ENCODE measurements around the gene XRN1. TPM values are rescaled to one million over a fixed set of nuclear protein-coding genes. Genes with fewer than 3 reads are reported as not detected.

The XRN1 gene
- total RNA-seq, 4 donors from 2014 or later: 32.2 to 89.6 (median 36.6) TPM

DNA sequence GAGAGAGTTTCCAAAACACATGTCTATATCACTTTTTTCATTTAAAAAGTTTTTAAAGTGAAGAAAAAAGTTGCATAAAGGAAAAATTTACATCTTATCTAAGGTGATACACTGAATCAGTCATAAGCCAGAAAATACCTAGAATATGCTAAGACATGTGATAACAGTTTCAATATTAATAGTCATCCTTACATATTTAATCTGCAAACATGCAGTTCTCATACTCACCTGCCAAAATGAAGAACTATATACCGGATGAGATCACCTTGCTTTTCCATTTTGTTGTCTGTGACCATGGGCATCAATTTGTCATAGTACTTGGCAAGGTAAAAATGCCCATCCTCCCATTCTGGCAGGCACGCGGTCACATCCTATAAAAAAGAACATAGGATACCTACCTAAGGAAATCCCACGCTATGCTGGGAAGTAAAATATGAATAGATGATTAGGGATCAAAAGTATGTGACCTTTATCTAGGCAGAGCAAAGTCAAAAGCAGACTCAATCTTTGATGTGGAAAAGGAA is 37.1 kb upstream of the XRN1 start:
- 96% methylated on average over 4 of the region's 4 CpGs for WGBS

DNA sequence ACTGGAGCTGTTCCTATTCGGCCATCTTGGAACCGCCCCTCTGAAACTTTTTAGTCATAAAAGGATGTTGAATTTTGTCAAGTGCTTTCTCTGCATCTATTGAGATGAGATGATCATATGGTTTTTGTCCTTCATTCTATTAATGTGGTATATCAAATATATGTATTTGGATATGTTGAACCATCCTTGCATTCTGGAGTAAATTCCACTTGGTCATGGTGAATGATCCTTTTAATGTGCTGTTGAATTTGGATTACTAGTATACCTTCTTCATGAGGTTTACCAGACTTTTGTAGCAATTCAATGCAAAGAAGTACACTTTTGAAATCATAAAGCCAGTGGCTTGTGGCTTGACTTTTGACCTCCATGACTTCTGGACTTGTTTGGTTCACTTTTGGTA is 33.4 kb upstream of the XRN1 start:
- TF ChIP-seq POLR2A (IDR thresholded peaks at IDR 0.05) (no peak), POLR2AphosphoS5 (IDR thresholded peaks at IDR 0.05) (no peak)
- 96% methylated on average over 2 of the region's 2 CpGs for WGBS
- Histone ChIP-seq H3K9me3 (peaks cover 12% of the 10 kb centered on the region), H3K27me3 (no peaks in the 10 kb centered on the region), H3K27ac (no peak overlapping the region), H3K36me3 (peaks cover 53% of the 10 kb centered on the region), H3K4me3 (no peak overlapping the region), H3K4me1 (no peaks in the 10 kb centered on the region)
- DNase-seq (ENCODE audit: low spot score in 2 of 2): no peak

More for the DNA sequence above, 37.1 kb upstream of the XRN1 start:
- no peaks in the 10 kb centered on the region for H3K27me3 ChIP-seq
- H3K27ac ChIP-seq: no peak overlapping the region
- H3K36me3 ChIP-seq: peaks cover 81% of the 10 kb centered on the region
- no peak overlapping the region for H3K4me3 ChIP-seq
- no peaks in the 10 kb centered on the region for H3K4me1 ChIP-seq
- H3K9me3 ChIP-seq: peaks cover 12% of the 10 kb centered on the region
- TF ChIP-seq, protein P1, sequence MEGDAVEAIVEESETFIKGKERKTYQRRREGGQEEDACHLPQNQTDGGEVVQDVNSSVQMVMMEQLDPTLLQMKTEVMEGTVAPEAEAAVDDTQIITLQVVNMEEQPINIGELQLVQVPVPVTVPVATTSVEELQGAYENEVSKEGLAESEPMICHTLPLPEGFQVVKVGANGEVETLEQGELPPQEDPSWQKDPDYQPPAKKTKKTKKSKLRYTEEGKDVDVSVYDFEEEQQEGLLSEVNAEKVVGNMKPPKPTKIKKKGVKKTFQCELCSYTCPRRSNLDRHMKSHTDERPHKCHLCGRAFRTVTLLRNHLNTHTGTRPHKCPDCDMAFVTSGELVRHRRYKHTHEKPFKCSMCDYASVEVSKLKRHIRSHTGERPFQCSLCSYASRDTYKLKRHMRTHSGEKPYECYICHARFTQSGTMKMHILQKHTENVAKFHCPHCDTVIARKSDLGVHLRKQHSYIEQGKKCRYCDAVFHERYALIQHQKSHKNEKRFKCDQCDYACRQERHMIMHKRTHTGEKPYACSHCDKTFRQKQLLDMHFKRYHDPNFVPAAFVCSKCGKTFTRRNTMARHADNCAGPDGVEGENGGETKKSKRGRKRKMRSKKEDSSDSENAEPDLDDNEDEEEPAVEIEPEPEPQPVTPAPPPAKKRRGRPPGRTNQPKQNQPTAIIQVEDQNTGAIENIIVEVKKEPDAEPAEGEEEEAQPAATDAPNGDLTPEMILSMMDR (IDR thresholded peaks at IDR 0.05): no peak
- TF ChIP-seq POLR2A (IDR thresholded peaks at IDR 0.05) (no peak), EP300 (IDR thresholded peaks at IDR 0.05) (no peak), POLR2AphosphoS5 (IDR thresholded peaks at IDR 0.05) (no peak)
- DNase-seq (ENCODE audit: low spot score in 2 of 2): no peak

GRCh38 chr3:142470826-142471225 is 23.0 kb upstream of the XRN1 start:
- TF ChIP-seq EP300 (IDR thresholded peaks at IDR 0.05): no peak
- H3K27me3 ChIP-seq: no peaks in the 10 kb centered on the region
- peaks cover 5% of the 10 kb centered on the region for H3K9me3 ChIP-seq
- WGBS: 96% methylated on average over 4 of the region's 4 CpGs
- no peak overlapping the region for H3K4me3 ChIP-seq
- no peak overlapping the region for H3K27ac ChIP-seq
- DNase-seq (ENCODE audit: low spot score in 2 of 2): no peak
- H3K4me1 ChIP-seq: no peaks in the 10 kb centered on the region
- peaks cover 9% of the 10 kb centered on the region for H3K36me3 ChIP-seq

- no peak overlapping the region for H3K27ac ChIP-seq
- H3K36me3 ChIP-seq: peaks cover 17% of the 10 kb centered on the region
- DNase-seq (ENCODE audit: low spot score in 2 of 2): no peak
- H3K27me3 ChIP-seq: no peaks in the 10 kb centered on the region
- TF ChIP-seq EP300 (IDR thresholded peaks at IDR 0.05): no peak
- TF ChIP-seq POLR2AphosphoS5 (IDR thresholded peaks at IDR 0.05): no peak
- TF ChIP-seq, protein P1 (IDR thresholded peaks at IDR 0.05): no peak
- no peak for TF ChIP-seq POLR2A (IDR thresholded peaks at IDR 0.05)
- H3K4me3 ChIP-seq: no peak overlapping the region
- peaks cover 4% of the 10 kb centered on the region for H3K9me3 ChIP-seq
- no peaks in the 10 kb centered on the region for H3K4me1 ChIP-seq
- WGBS: 96% methylated on average over 4 of the region's 4 CpGs
Measured at GRCh38 chr3:142468456-142468855, 20.6 kb upstream of the XRN1 start.

DNA sequence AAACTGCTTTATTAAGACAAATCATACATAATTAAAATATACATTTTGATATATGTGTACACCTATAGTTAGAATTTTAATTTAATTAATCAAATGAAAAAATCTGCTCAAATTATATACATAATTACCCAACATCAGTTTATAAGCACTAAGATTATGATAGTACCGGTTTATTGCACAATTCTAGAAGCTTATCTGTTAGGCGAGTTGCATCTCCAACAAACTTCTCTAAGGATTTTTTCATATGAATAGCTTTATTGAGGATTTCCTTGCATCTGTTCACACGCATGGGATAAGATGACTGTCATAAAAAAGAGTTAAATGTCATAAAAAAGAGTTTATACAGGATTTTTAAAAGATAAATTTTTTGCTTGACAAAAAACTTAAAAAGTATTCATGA is 19.9 kb upstream of the XRN1 start:
- H3K27me3 ChIP-seq: no peaks in the 10 kb centered on the region
- TF ChIP-seq POLR2A (IDR thresholded peaks at IDR 0.05) (no peak), POLR2AphosphoS5 (IDR thresholded peaks at IDR 0.05) (no peak), EP300 (IDR thresholded peaks at IDR 0.05) (no peak)
- TF ChIP-seq, protein P1 (IDR thresholded peaks at IDR 0.05): no peak
- no peak overlapping the region for H3K4me3 ChIP-seq
- WGBS: 91% methylated on average over 3 of the region's 3 CpGs
- no peaks in the 10 kb centered on the region for H3K4me1 ChIP-seq
- H3K36me3 ChIP-seq: peaks cover 13% of the 10 kb centered on the region
- no peaks in the 10 kb centered on the region for H3K9me3 ChIP-seq
- DNase-seq (ENCODE audit: low spot score in 2 of 2): no peak
- H3K27ac ChIP-seq: no peak overlapping the region

DNA sequence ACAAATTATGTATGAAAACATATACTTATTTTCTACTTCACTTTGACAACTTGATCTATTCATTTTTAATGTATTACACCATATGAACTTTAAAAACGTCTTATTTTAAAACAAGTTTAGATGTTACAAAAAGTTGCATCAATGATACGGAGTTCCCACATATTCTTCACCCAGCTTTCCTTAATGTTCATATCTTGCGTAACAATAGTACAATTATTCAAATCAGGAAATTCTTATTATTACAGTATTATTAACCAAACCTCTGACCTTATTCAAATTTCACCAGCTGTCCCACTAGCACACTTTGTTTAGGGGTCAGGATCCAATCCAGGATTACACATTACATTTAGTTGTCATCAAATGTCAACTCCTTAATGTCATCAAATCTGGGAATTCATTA is 12.9 kb upstream of the XRN1 start:
- Histone ChIP-seq H3K27me3 (no peaks in the 10 kb centered on the region), H3K9me3 (no peaks in the 10 kb centered on the region), H3K4me1 (no peaks in the 10 kb centered on the region), H3K36me3 (peaks cover 37% of the 10 kb centered on the region), H3K27ac (no peak overlapping the region), H3K4me3 (no peak overlapping the region)
- TF ChIP-seq POLR2A (IDR thresholded peaks at IDR 0.05): no peak
- TF ChIP-seq, protein P1 (IDR thresholded peaks at IDR 0.05): no peak
- no peak for TF ChIP-seq POLR2AphosphoS5 (IDR thresholded peaks at IDR 0.05)
- no peak for TF ChIP-seq EP300 (IDR thresholded peaks at IDR 0.05)
- 90% methylated on average over 3 of the region's 3 CpGs for WGBS
- no peak for DNase-seq (ENCODE audit: low spot score in 2 of 2)
